CD4-positive, CD25-positive, alpha-beta regulatory T cell (primary cell): ENCODE results near the gene ACP6. TPM values are rescaled to one million over a fixed set of nuclear protein-coding genes. Genes with fewer than 3 reads are reported as not detected.
"Not testable (repeated sequence)": the region's sequence is repeated elsewhere in the genome, so short reads cannot be mapped to it uniquely, and the experiment has no call there.

Source experiments
- ATAC-seq, 2 donors: fragments of 150-1000 bp; cut with Tn5 transposase; one replicate each; pipeline ENCODE4 v1.10.0; 2021; ENCODE audit warnings: low read depth in 2 of 2, moderate number of reproducible peaks in 2 of 2, moderate library complexity in 1 of 2
- DNase-seq, 3 donors: peaks; one replicate each; pipeline versions ENCODE4 v3.0.0 to v3.0.0-alpha.2; 2012 to 2022; ENCODE audit warnings: mixed read lengths in 1 of 3
- H3K27ac ChIP-seq: one replicate; pipeline ENCODE4 v1.7.0; 2013; ENCODE audit warnings: mild to moderate bottlenecking, low read length; ENCODE audit not compliant: insufficient read depth, poor library complexity, severe bottlenecking
- H3K27me3 ChIP-seq: one replicate; pipeline ENCODE4 v1.7.0; 2013; ENCODE audit warnings: low read length; ENCODE audit not compliant: control insufficient read depth, insufficient read depth
- H3K36me3 ChIP-seq: one replicate; pipeline ENCODE4 v1.7.0; 2013; ENCODE audit warnings: mild to moderate bottlenecking, low read length, moderate library complexity; ENCODE audit not compliant: control insufficient read depth, insufficient read depth
- H3K4me1 ChIP-seq: 2 replicates; pipeline ENCODE4 v1.7.0; 2013; ENCODE audit warnings: mild to moderate bottlenecking, low read length; ENCODE audit not compliant: insufficient read depth, control insufficient read depth, poor library complexity, severe bottlenecking
- H3K4me3 ChIP-seq: one replicate; pipeline ENCODE4 v1.7.0; 2013; ENCODE audit warnings: low read depth, mild to moderate bottlenecking, low read length, moderate library complexity
- H3K9me3 ChIP-seq, 2 experiments: 1 replicate in 1 of 2; 2 replicates in 1 of 2; pipeline ENCODE4 v1.7.0; 2013; ENCODE audit warnings: low read length in 2 of 2, mild to moderate bottlenecking in 1 of 2, moderate library complexity in 1 of 2; ENCODE audit not compliant: control insufficient read depth in 2 of 2
- H3K27ac Mint-ChIP-seq, 3 donors: one replicate each; pipeline ENCODE4 v1.8.0; 2020 to 2022; ENCODE audit warnings: mild to moderate bottlenecking in 3 of 3, mixed read lengths in 3 of 3, moderate library complexity in 2 of 3
- H3K27me3 Mint-ChIP-seq: one replicate; pipeline ENCODE4 v1.8.0; 2022; ENCODE audit warnings: mild to moderate bottlenecking, mixed read lengths
- H3K36me3 Mint-ChIP-seq: one replicate; pipeline ENCODE4 v1.8.0; 2020; ENCODE audit warnings: mixed read lengths
- H3K4me1 Mint-ChIP-seq, 4 donors: one replicate each; pipeline ENCODE4 v1.8.0; 2020 to 2022; ENCODE audit warnings: mixed read lengths in 4 of 4, mild to moderate bottlenecking in 1 of 4
- H3K4me3 Mint-ChIP-seq, 4 donors: one replicate each; pipeline ENCODE4 v1.8.0; 2020 to 2022; ENCODE audit warnings: mild to moderate bottlenecking in 4 of 4, mixed read lengths in 4 of 4, moderate library complexity in 3 of 4
- H3K9me3 Mint-ChIP-seq, 7 donors: one replicate each; pipeline ENCODE4 v1.8.0; 2020 to 2022; ENCODE audit warnings: mixed read lengths in 7 of 7, mild to moderate bottlenecking in 3 of 7, moderate library complexity in 2 of 7
- polyA plus RNA-seq, 4 donors: library from polyadenylated mRNA; unstranded; fragments of 300-500 nt; fragmentation: Illumina TruSeq; gene quantifications; one replicate each; pipeline ENCODE4 v1.2.3, GENCODE V29; 2021
- total RNA-seq: library from RNA; stranded (reverse); gene quantifications from one replicate; pipeline ENCODE4 v1.2.3, GENCODE V29; 2022

Gene ACP6
- total and polyA plus RNA-seq, 5 donors from 2014 or later, result 8.9 to 18.5 (median 12.6) TPM

DNA sequence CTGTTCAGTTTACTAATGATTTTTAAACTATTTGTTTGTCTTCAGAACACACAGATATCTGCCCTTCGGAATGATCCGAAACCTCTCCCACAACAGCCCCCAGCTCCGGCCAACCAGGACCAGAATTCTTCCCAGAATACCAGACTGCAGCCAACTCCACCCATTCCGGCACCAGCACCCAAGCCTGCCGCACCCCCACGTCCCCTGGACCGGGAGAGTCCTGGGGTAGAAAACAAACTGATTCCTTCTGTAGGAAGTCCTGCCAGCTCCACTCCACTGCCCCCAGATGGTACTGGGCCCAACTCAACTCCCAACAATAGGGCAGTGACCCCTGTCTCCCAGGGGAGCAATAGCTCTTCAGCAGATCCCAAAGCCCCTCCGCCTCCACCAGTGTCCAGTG, 51.6 kb downstream of the ACP6 start:
- H3K36me3 Mint-ChIP-seq, result peaks cover 52% of the 10 kb centered on the region
- ATAC-seq, result no peak
- peaks cover 37% of the 10 kb centered on the region for H3K36me3 ChIP-seq

DNA sequence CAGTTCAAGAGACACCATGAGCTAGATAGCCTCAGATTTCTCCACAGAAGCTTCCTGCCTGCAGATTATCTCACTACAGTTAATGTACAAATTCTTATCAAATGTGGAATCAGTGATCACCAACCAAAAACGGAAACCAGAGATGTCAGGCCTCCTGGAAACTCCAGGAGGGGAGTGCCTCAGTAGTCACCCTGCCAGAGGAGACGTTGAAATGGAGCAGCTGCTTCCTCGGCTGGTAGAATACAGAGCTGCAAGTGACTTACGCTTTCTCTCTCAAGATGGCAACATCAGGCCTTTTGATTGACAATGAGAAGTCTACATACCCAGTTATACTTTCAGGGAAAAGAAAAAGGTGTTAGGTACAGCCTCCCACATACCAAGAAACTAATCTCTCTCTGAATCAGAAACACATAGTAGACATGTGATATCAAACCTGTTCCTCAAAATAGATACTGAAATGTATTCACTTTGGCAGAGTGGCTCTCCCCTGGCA, 52.2 kb downstream of the ACP6 start:
- Histone ChIP-seq H3K27me3 (no peaks in the 10 kb centered on the region), H3K36me3 (peaks cover 40% of the 10 kb centered on the region), H3K4me1 (peaks cover 7% of the 10 kb centered on the region), H3K27ac (peak overlapping the region; percentile 47), H3K4me3 (peak overlapping the region; percentile 21), H3K9me3 (no peaks in the 10 kb centered on the region)
- H3K9me3 Mint-ChIP-seq, result no peaks in the 10 kb centered on the region
- peak overlapping the region; percentile 45 to 83 (median 82) for H3K27ac Mint-ChIP-seq
- peaks cover 0 to 21% (median 13%) of the 10 kb centered on the region in 4 donors for H3K4me1 Mint-ChIP-seq
- peak in 1 of 3 donors; percentile 72 for DNase-seq
- H3K27me3 Mint-ChIP-seq, result no peaks in the 10 kb centered on the region
- no peak overlapping the region for H3K4me3 Mint-ChIP-seq
- peak; percentile 53 to 59 for ATAC-seq
- H3K36me3 Mint-ChIP-seq, result peaks cover 52% of the 10 kb centered on the region

More for the DNA sequence above, 51.6 kb downstream of the ACP6 start:
- H3K9me3 Mint-ChIP-seq, result no peaks in the 10 kb centered on the region
- H3K4me3 ChIP-seq, result no peak overlapping the region
- H3K4me1 Mint-ChIP-seq, result peaks cover 0 to 21% (median 13%) of the 10 kb centered on the region in 4 donors
- DNase-seq, result no peak
- no peaks in the 10 kb centered on the region for H3K27me3 ChIP-seq
- no peaks in the 10 kb centered on the region for H3K27me3 Mint-ChIP-seq
- peak overlapping the region in 2 of 4 donors; percentile 12 to 22 for H3K4me3 Mint-ChIP-seq
- H3K27ac Mint-ChIP-seq, result peak overlapping the region; percentile 7 to 82 (median 45)
- H3K27ac ChIP-seq, result no peak overlapping the region
- H3K4me1 ChIP-seq, result peaks cover 7% of the 10 kb centered on the region
- H3K9me3 ChIP-seq, result no peaks in the 10 kb centered on the region

DNA sequence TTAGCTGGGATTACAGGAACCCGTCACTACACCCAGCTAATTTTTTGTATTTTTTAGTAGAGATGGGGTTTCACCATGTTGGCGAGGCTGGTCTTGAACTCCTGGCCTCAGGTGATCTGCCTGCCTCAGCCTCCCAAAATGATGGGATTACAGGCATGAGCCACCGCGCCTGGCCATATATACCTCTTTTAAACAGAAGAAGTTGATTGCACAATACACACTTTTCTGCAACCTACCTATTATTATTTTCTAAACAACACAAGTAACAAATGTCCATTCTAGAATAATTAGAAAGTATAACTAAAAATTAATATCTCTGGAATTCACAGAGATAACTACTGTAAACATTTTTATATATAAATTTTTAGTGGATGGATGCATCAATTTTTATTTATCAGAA, 55.4 kb downstream of the ACP6 start:
- not testable (repeated sequence) for H3K4me3 ChIP-seq, H3K9me3 ChIP-seq, H3K27ac ChIP-seq, DNase-seq, H3K27me3 Mint-ChIP-seq, H3K4me1 ChIP-seq, H3K27me3 ChIP-seq, H3K4me3 Mint-ChIP-seq, H3K9me3 Mint-ChIP-seq, H3K27ac Mint-ChIP-seq, ATAC-seq
- peaks cover 43% of the 10 kb centered on the region for H3K36me3 ChIP-seq
- H3K4me1 Mint-ChIP-seq, result peaks cover 0 to 25% (median 13%) of the 10 kb centered on the region in 4 donors
- H3K36me3 Mint-ChIP-seq, result peaks cover 52% of the 10 kb centered on the region

GRCh38 chr1:147613506-147613905, 56.8 kb downstream of the ACP6 start:
- Histone ChIP-seq H3K36me3 (peaks cover 37% of the 10 kb centered on the region), H3K9me3 (no peaks in the 10 kb centered on the region)
- peaks cover 53% of the 10 kb centered on the region for H3K36me3 Mint-ChIP-seq

GRCh38 chr1:147612366-147612765, 58.0 kb downstream of the ACP6 start:
- no peak overlapping the region for H3K27ac ChIP-seq
- DNase-seq (no peak), ATAC-seq (no peak)
- H3K4me1 ChIP-seq, result no peaks in the 10 kb centered on the region
- H3K4me3 ChIP-seq, result no peak overlapping the region
- no peaks in the 10 kb centered on the region for H3K27me3 ChIP-seq
- no peaks in the 10 kb centered on the region for H3K9me3 Mint-ChIP-seq
- peaks cover 0 to 19% (median 2%) of the 10 kb centered on the region in 4 donors for H3K4me1 Mint-ChIP-seq
- H3K27me3 Mint-ChIP-seq, result no peaks in the 10 kb centered on the region
- H3K36me3 ChIP-seq, result peaks cover 37% of the 10 kb centered on the region
- H3K9me3 ChIP-seq, result no peaks in the 10 kb centered on the region
- no peak overlapping the region for H3K27ac Mint-ChIP-seq
- H3K4me3 Mint-ChIP-seq, result no peak overlapping the region
- peaks cover 49% of the 10 kb centered on the region for H3K36me3 Mint-ChIP-seq

More at GRCh38 chr1:147613506-147613905, 56.8 kb downstream of the ACP6 start:
- H3K4me3 ChIP-seq, result no peak overlapping the region
- no peaks in the 10 kb centered on the region for H3K27me3 ChIP-seq
- no peaks in the 10 kb centered on the region for H3K9me3 Mint-ChIP-seq
- no peaks in the 10 kb centered on the region for H3K27me3 Mint-ChIP-seq
- H3K27ac ChIP-seq, result no peak overlapping the region
- H3K4me1 Mint-ChIP-seq, result peaks cover 0 to 24% (median 11%) of the 10 kb centered on the region in 4 donors
- peaks cover 7% of the 10 kb centered on the region for H3K4me1 ChIP-seq
- DNase-seq, result no peak
- ATAC-seq, result no peak
- peak overlapping the region in 1 of 3 donors; percentile 37 for H3K27ac Mint-ChIP-seq
- no peak overlapping the region for H3K4me3 Mint-ChIP-seq

- Mint-ChIP-seq H3K4me1 (peaks cover 0 to 15% (median 0%) of the 10 kb centered on the region in 4 donors), H3K27ac (no peak overlapping the region), H3K27me3 (no peaks in the 10 kb centered on the region), H3K9me3 (no peaks in the 10 kb centered on the region), H3K36me3 (peaks cover 52% of the 10 kb centered on the region), H3K4me3 (no peak overlapping the region)
- H3K4me1 ChIP-seq, result no peaks in the 10 kb centered on the region
- no peak for DNase-seq
- H3K9me3 ChIP-seq, result no peaks in the 10 kb centered on the region
- no peak for ATAC-seq
- no peak overlapping the region for H3K27ac ChIP-seq
- H3K36me3 ChIP-seq, result peaks cover 43% of the 10 kb centered on the region
- H3K27me3 ChIP-seq, result no peaks in the 10 kb centered on the region
- H3K4me3 ChIP-seq, result no peak overlapping the region
These were observed 58.7 kb downstream of the ACP6 start for GRCh38 chr1:147611586-147611985.

GRCh38 chr1:147611021-147611426, 59.3 kb downstream of the ACP6 start:
- Histone ChIP-seq H3K9me3 (no peaks in the 10 kb centered on the region), H3K36me3 (peaks cover 42% of the 10 kb centered on the region), H3K27ac (no peak overlapping the region), H3K27me3 (no peaks in the 10 kb centered on the region), H3K4me3 (no peak overlapping the region), H3K4me1 (no peaks in the 10 kb centered on the region)
- ATAC-seq (no peak), DNase-seq (no peak)
- Mint-ChIP-seq H3K36me3 (peaks cover 50% of the 10 kb centered on the region), H3K9me3 (no peaks in the 10 kb centered on the region), H3K4me1 (peaks cover 0 to 15% (median 0%) of the 10 kb centered on the region in 4 donors), H3K27me3 (no peaks in the 10 kb centered on the region), H3K27ac (no peak overlapping the region), H3K4me3 (no peak overlapping the region)

DNA sequence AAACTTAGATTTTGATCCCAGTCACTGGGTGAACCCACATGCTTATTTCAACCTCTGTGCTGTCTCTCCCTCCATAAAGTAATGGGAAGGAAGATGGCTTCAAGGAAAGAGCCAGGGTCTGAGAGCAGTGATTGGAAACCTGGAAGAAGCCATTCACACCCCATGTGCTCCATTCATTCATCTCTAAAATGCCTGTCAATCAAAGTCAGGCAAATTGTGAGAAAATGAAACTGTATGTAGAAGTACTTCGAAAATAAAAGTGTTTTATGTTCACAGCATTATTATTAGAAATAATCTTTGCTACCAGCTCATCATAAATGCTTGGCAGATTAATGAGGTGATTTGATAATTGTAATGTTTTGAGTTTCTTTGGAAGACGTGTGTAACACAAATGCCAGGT, 61.0 kb downstream of the ACP6 start:
- Histone ChIP-seq H3K27me3 (no peaks in the 10 kb centered on the region), H3K9me3 (no peaks in the 10 kb centered on the region), H3K36me3 (peaks cover 33% of the 10 kb centered on the region), H3K4me1 (no peaks in the 10 kb centered on the region), H3K27ac (no peak overlapping the region), H3K4me3 (no peak overlapping the region)
- Mint-ChIP-seq H3K9me3 (no peaks in the 10 kb centered on the region), H3K36me3 (peaks cover 49% of the 10 kb centered on the region), H3K27ac (no peak overlapping the region), H3K27me3 (no peaks in the 10 kb centered on the region), H3K4me3 (no peak overlapping the region), H3K4me1 (peaks cover 0 to 11% (median 3%) of the 10 kb centered on the region in 4 donors)
- DNase-seq (no peak), ATAC-seq (no peak)
